Ammon's horn (tissue), 1 donor: ENCODE data around the gene RANBP1.

Experiments
- DNase-seq: peaks from one replicate; pipeline ENCODE4 v3.0.0-alpha.2; 2016; ENCODE audit warnings: low spot score

RANBP1 gene

GRCh38 chr22:20173246-20173645, 57.3 kb downstream of the RANBP1 start:
- no peak for DNase-seq

- DNase-seq, result no peak
Observed at GRCh38 chr22:20173772-20174171, 57.9 kb downstream of the RANBP1 start.

- DNase-seq, result no peak
Observed at GRCh38 chr22:20174785-20175596, 59.1 kb downstream of the RANBP1 start.

- DNase-seq, result no peak
Observed at GRCh38 chr22:20175597-20175900, 59.6 kb downstream of the RANBP1 start.

GRCh38 chr22:20176421-20177085, 60.6 kb downstream of the RANBP1 start:
- DNase-seq, result no peak
